HepG2 (cell line): ENCODE results near the gene SLCO4A1.

Experiments
- MAZ ChIP-seq, 2 experiments: sonication (generic) in 1 of 2; formaldehyde crosslinking in 1 of 2; IDR thresholded peaks; 2 replicates each; pipeline versions ENCODE4 v1.5.0 to v1.6.1; 2012 to 2020; ENCODE audit warnings: low read depth in 2 of 2, mild to moderate bottlenecking in 2 of 2, borderline replicate concordance in 1 of 2, improper control_type of control experiment in 1 of 2, low read length in 1 of 2, missing genetic modification reagents in 1 of 2, moderate library complexity in 1 of 2
- MYPOP ChIP-seq: sonication (generic); formaldehyde crosslinking; IDR thresholded peaks from 2 replicates; pipeline ENCODE4 v1.8.1; 2023; ENCODE audit warnings: mild to moderate bottlenecking, moderate library complexity, missing genetic modification reagents
- ZNF556 ChIP-seq: sonication (generic); formaldehyde crosslinking; IDR thresholded peaks from 2 replicates; pipeline ENCODE4 v1.4.0; 2020; ENCODE audit warnings: mild to moderate bottlenecking, missing genetic modification reagents, borderline replicate concordance
- ZNF639 ChIP-seq: conservative IDR thresholded peaks from 2 replicates; pipeline ENCODE4 v1.6.1; 2018; ENCODE audit warnings: missing genetic modification reagents

GRCh38 chr20:62670998-62671397, 28.7 kb downstream of the SLCO4A1 start:
- TF ChIP-seq MYPOP = no peak
- no peak for TF ChIP-seq ZNF556 (CRISPR knock-in tag)
- no peak for TF ChIP-seq MAZ (IDR thresholded peaks at IDR 0.05; ENCODE audit: borderline replicate concordance, low read depth, low read length)
- TF ChIP-seq MAZ (CRISPR knock-in tag; IDR thresholded peaks at IDR 0.05; ENCODE audit: low read depth) = no peak
- TF ChIP-seq ZNF639 (CRISPR knock-in tag) = no peak
